Endometrial microvascular endothelial cells (primary cell): Measurements from ENCODE around the gene UBE2I. TPM values are rescaled to one million over a fixed set of nuclear protein-coding genes. Genes with fewer than 3 reads are reported as not detected.

ENCODE experiments used
- in situ Hi-C: cut with HindIII; loops from 2 replicates; pipeline ENCODE4 v1.10.0; 2017; ENCODE audit warnings: low sequenced_read_pairs, low pct_unique_long_range_greater_than_20kb; ENCODE audit errors: inconsistent ontology term
- total RNA-seq: library from RNA; depleted of rRNA; stranded (reverse); fragments of >200 nt; gene quantifications from one replicate; pipeline ENCODE4 v1.2.3, GENCODE V29; 2015; ENCODE audit errors: inconsistent ontology term

UBE2I gene
- total RNA-seq, 1 donor from 2014 or later: 62.4 TPM

- in situ Hi-C loops: no loop called here
Measured at GRCh38 chr16:1366060-1366711, 56.8 kb downstream of the UBE2I start.

- in situ Hi-C loops: no loop called here
Measured at GRCh38 chr16:1366712-1367299, 57.4 kb downstream of the UBE2I start.

GRCh38 chr16:1367486-1368174 lies 58.2 kb downstream of the UBE2I start:
- in situ Hi-C loops: no loop called here

- in situ Hi-C loops: no loop called here
Measured at GRCh38 chr16:1371054-1371978, 61.9 kb downstream of the UBE2I start.

- in situ Hi-C loops: no loop called here
Measured at GRCh38 chr16:1372292-1372950, 63.0 kb downstream of the UBE2I start.

- in situ Hi-C loops: loop anchor here (25.0 kb wide), 1 partner anchor 113 kb away; the partner anchor contains the start of genes CLCN7, PTX4 and TELO2
Measured at GRCh38 chr16:1374418-1375297, 65.2 kb downstream of the UBE2I start.

- in situ Hi-C loops: loop anchor here (25.0 kb wide), 1 partner anchor 112 kb away; the partner anchor contains the start of genes CLCN7, PTX4 and TELO2
Measured at GRCh38 chr16:1375298-1375640, 65.8 kb downstream of the UBE2I start.

GRCh38 chr16:1375741-1376410 lies 66.4 kb downstream of the UBE2I start:
- in situ Hi-C loops: loop anchor here (25.0 kb wide), 1 partner anchor 111 kb away; the partner anchor contains the start of genes CLCN7, PTX4 and TELO2

Other genes with a start within 250 kb of the UBE2I start
- not detected for gene SSTR5, start 236.9 kb upstream of the UBE2I start, total RNA-seq
- not detected for gene C1QTNF8, start 213.4 kb upstream of the UBE2I start, total RNA-seq
- gene CACNA1H, start 156.5 kb upstream of the UBE2I start, total RNA-seq: 0.09 TPM
- gene TPSG1, start 84.4 kb upstream of the UBE2I start, total RNA-seq: not detected
- not detected for gene TPSB2, start 79.5 kb upstream of the UBE2I start, total RNA-seq
- not detected for gene TPSAB1, start 68.9 kb upstream of the UBE2I start, total RNA-seq
- gene TPSD1, start 53.6 kb upstream of the UBE2I start, total RNA-seq: not detected
- gene BAIAP3, start 24.0 kb downstream of the UBE2I start, total RNA-seq: 0.74 TPM
- gene TSR3, start 42.2 kb downstream of the UBE2I start, total RNA-seq: 91.1 TPM
- 53.3 TPM for gene GNPTG, start 42.3 kb downstream of the UBE2I start, total RNA-seq
- 9.8 TPM for gene UNKL, start 105.1 kb downstream of the UBE2I start, total RNA-seq
- 24.6 TPM for gene UQCC4, start 111.1 kb downstream of the UBE2I start, total RNA-seq
- gene PERCC1, start 121.4 kb downstream of the UBE2I start, total RNA-seq: not detected
- not detected for gene CCDC154, start 134.9 kb downstream of the UBE2I start, total RNA-seq
- 43.0 TPM for gene CLCN7, start 165.4 kb downstream of the UBE2I start, total RNA-seq
- gene PTX4, start 179.3 kb downstream of the UBE2I start, total RNA-seq: 2.3 TPM
- gene TELO2, start 183.7 kb downstream of the UBE2I start, total RNA-seq: 21.8 TPM
- gene TMEM204, start 224.0 kb downstream of the UBE2I start, total RNA-seq: 17.6 TPM